HCT116 (cell line): Measurements from ENCODE around the gene EPHA4. TPM values are rescaled to one million over a fixed set of nuclear protein-coding genes. Genes with fewer than 3 reads are reported as not detected.

ENCODE experiments used
- ATAC-seq: fragments of 200-7000 bp; cut with Tn5 transposase; 2 replicates; pipeline ENCODE4 v1.9.1; 2020; ENCODE audit warnings: mild to moderate bottlenecking, moderate library complexity
- BruUV-seq: library from RNA; stranded (reverse); fragments of 400-500 nt; replicated peaks from 2 replicates; lab custom pipeline; 2021; lab: Mats Ljungman, UMichigan
- CTCF ChIA-PET: fragments of 300-600 bp; sonication (Branson Sonifier 250); formaldehyde crosslinking; loops from one replicate; lab custom pipeline; 2021; ENCODE audit warnings: antibody characterized with exemption; lab: Charles Lee
- POLR2A ChIA-PET: fragments of 300-600, 350-600 bp; sonication (Branson Sonifier 250); formaldehyde crosslinking; loops from one replicate; lab custom pipeline; 2021; ENCODE audit warnings: antibody characterized with exemption; lab: Charles Lee
- RAD21 ChIA-PET, 2 experiments: fragments of 300-600 bp; sonication (Branson Sonifier 250); formaldehyde crosslinking; loops; one replicate each; lab custom pipeline; 2023; ENCODE audit warnings: low total read pairs in 2 of 2; ENCODE audit not compliant: uncharacterized antibody in 2 of 2, unreplicated experiment in 2 of 2, low non-redundant PET in 1 of 2; lab: Charles Lee
- DNase-seq: peaks from one replicate; pipeline ENCODE4 v3.0.0-alpha.2; 2010; ENCODE audit warnings: low read depth, low spot score
- H2AFZ ChIP-seq: fragments of 200-600 bp; shearing (Covaris generic), sonication (generic); 2 replicates; pipeline ENCODE4 v1.6.1; 2017; ENCODE audit warnings: low read depth, mixed run types, mixed read lengths, antibody characterized with exemption, low read length; ENCODE audit not compliant: poor library complexity, severe bottlenecking
- H3K27ac ChIP-seq: 2 replicates; pipeline ENCODE4 v1.5.1; 2012; ENCODE audit warnings: low read depth, low read length
- H3K27me3 ChIP-seq: fragments of 200-600 bp; sonication (generic); 2 replicates; pipeline ENCODE4 v1.6.1; 2016; ENCODE audit warnings: mixed run types, low read length, mixed read lengths; ENCODE audit not compliant: insufficient read depth
- H3K36me3 ChIP-seq, 2 experiments: fragments of 200-500 bp in 1 of 2; fragments of 200-600 bp in 1 of 2; sonication (Bioruptor generic) in 1 of 2; sonication (generic) in 1 of 2; 2 replicates each; pipeline versions ENCODE4 v1.5.1 to v1.6.1; 2014 to 2016; ENCODE audit warnings: low read length in 2 of 2, inconsistent platforms in 1 of 2, mixed read lengths in 1 of 2, mixed run types in 1 of 2; ENCODE audit not compliant: insufficient read depth in 2 of 2, control insufficient read depth in 1 of 2
- H3K4me1 ChIP-seq, 2 experiments: fragments of 200-600 bp in 1 of 2; sonication (generic) in 1 of 2; 2 replicates each; pipeline versions ENCODE4 v1.5.1 to v1.6.1; 2012 to 2017; ENCODE audit warnings: low read length in 2 of 2, inconsistent platforms in 1 of 2, mild to moderate bottlenecking in 1 of 2, mixed read lengths in 1 of 2, mixed run types in 1 of 2, moderate library complexity in 1 of 2; ENCODE audit not compliant: insufficient read depth in 2 of 2, control insufficient read depth in 1 of 2
- H3K4me2 ChIP-seq: fragments of 200-600 bp; sonication (generic); 2 replicates; pipeline ENCODE4 v1.6.1; 2017; ENCODE audit warnings: mixed run types, low read length, mixed read lengths
- H3K4me3 ChIP-seq, 2 experiments: fragments of 200-600 bp in 1 of 2; sonication (generic) in 1 of 2; replicated peaks in 1 of 2; 2 replicates each; pipeline ENCODE4 v1.5.1; 2011 to 2016; ENCODE audit warnings: low read length in 2 of 2, control low read depth in 1 of 2, low read depth in 1 of 2, mild to moderate bottlenecking in 1 of 2, mixed read lengths in 1 of 2, mixed run types in 1 of 2
- H3K79me2 ChIP-seq: fragments of 200-600 bp; sonication (generic); 2 replicates; pipeline ENCODE4 v1.6.1; 2017; ENCODE audit warnings: mild to moderate bottlenecking, mixed run types, low read length, moderate library complexity, mixed read lengths; ENCODE audit not compliant: insufficient read depth
- H3K9ac ChIP-seq: fragments of 200-600 bp; sonication (generic); 2 replicates; pipeline ENCODE4 v1.6.1; 2016; ENCODE audit warnings: low read length, mixed read lengths
- H3K9me2 ChIP-seq: fragments of 200-600 bp; sonication (generic), shearing (Covaris generic); 2 replicates; pipeline ENCODE4 v1.6.1; 2017; ENCODE audit warnings: mixed run types, mild to moderate bottlenecking, moderate library complexity; ENCODE audit not compliant: insufficient read depth
- H3K9me3 ChIP-seq, 2 experiments: fragments of 200-500 bp in 1 of 2; fragments of 200-600 bp in 1 of 2; sonication (Bioruptor generic) in 1 of 2; sonication (generic) in 1 of 2; 2 replicates each; pipeline ENCODE4 v1.6.1; 2014 to 2017; ENCODE audit warnings: low read length in 2 of 2, mixed read lengths in 2 of 2, inconsistent platforms in 1 of 2, low read depth in 1 of 2, mild to moderate bottlenecking in 1 of 2, mixed run types in 1 of 2, moderate library complexity in 1 of 2; ENCODE audit not compliant: control insufficient read depth in 1 of 2, insufficient read depth in 1 of 2
- H4K20me1 ChIP-seq: fragments of 200-600 bp; sonication (generic), shearing (Covaris generic); 2 replicates; pipeline ENCODE4 v1.6.1; 2017; ENCODE audit warnings: mixed run types, mild to moderate bottlenecking, moderate library complexity; ENCODE audit not compliant: insufficient read depth
- CBX3 ChIP-seq: IDR thresholded peaks from 2 replicates; pipeline ENCODE4 v1.6.1; 2012; ENCODE audit warnings: low read depth
- EGR1 ChIP-seq: IDR thresholded peaks from 2 replicates; pipeline ENCODE4 v1.6.1; 2012; ENCODE audit warnings: low read depth
- ELF1 ChIP-seq: IDR thresholded peaks from 2 replicates; pipeline ENCODE4 v1.6.1; 2012; ENCODE audit warnings: low read depth, borderline replicate concordance
- EZH2phosphoT487 ChIP-seq: fragments of 200-600 bp; IDR thresholded peaks from 2 replicates; pipeline ENCODE4 v1.6.1; 2018; ENCODE audit warnings: antibody characterized with exemption, borderline replicate concordance
- FOSL1 ChIP-seq: IDR thresholded peaks from 2 replicates; pipeline ENCODE4 v1.6.1; 2012; ENCODE audit warnings: low read depth
- RAD21 ChIP-seq: IDR thresholded peaks from 2 replicates; pipeline ENCODE4 v1.6.1; 2012; ENCODE audit warnings: low read depth, mild to moderate bottlenecking
- SIN3A ChIP-seq: IDR thresholded peaks from 2 replicates; pipeline ENCODE4 v1.6.1; 2012; ENCODE audit warnings: low read depth
- SRF ChIP-seq: IDR thresholded peaks from 2 replicates; pipeline ENCODE4 v1.6.1; 2012; ENCODE audit warnings: low read depth
- TCF7L2 ChIP-seq: IDR thresholded peaks from 2 replicates; pipeline ENCODE4 v1.7.0; 2011; ENCODE audit warnings: borderline replicate concordance, inconsistent platforms; ENCODE audit not compliant: insufficient read depth, insufficient read length; ENCODE audit errors: extremely low read depth
- YY1 ChIP-seq: IDR thresholded peaks from 2 replicates; pipeline ENCODE4 v1.6.1; 2011; ENCODE audit warnings: low read length, low read depth, moderate library complexity, mild to moderate bottlenecking; ENCODE audit not compliant: insufficient replicate concordance; ENCODE audit errors: extremely low read depth
- ZFX ChIP-seq: fragments of 450-650 bp; IDR thresholded peaks from 2 replicates; pipeline ENCODE4 v1.6.1; 2017
- ZNF274 ChIP-seq: fragments of 200-500 bp; sonication (Bioruptor generic); IDR thresholded peaks from 2 replicates; pipeline ENCODE4 v1.6.1; 2014; ENCODE audit warnings: mild to moderate bottlenecking, low read depth, low read length, inconsistent platforms
- intact Hi-C: fragments of 100-400 bp; cut with micrococcal nuclease; formaldehyde crosslinking; loops from 2 replicates; pipeline ENCODE4 v1.10.0; 2022
- total RNA-seq: library from RNA; stranded (reverse); gene quantifications from one replicate; pipeline ENCODE4 v1.2.1, GENCODE V29; 2021; ENCODE audit not compliant: unreplicated experiment
- TF ChIP-seq, protein P1 (sequence below): IDR thresholded peaks from 2 replicates; pipeline ENCODE4 v1.6.1; 2012; ENCODE audit warnings: low read depth
- TF ChIP-seq, protein P2 (sequence below): IDR thresholded peaks from 2 replicates; pipeline ENCODE4 v1.6.1; 2012
- TF ChIP-seq, protein P3 (sequence below): IDR thresholded peaks from 2 replicates; pipeline ENCODE4 v1.6.1; 2011; ENCODE audit warnings: mild to moderate bottlenecking, low read length, moderate library complexity; ENCODE audit not compliant: insufficient replicate concordance; ENCODE audit errors: extremely low read depth
- TF ChIP-seq, protein P4 (sequence below): IDR thresholded peaks from 2 replicates; pipeline ENCODE4 v1.6.1; 2012

EPHA4 gene
- total RNA-seq, 1 experiment from 2014 or later: 3.5 TPM

DNA sequence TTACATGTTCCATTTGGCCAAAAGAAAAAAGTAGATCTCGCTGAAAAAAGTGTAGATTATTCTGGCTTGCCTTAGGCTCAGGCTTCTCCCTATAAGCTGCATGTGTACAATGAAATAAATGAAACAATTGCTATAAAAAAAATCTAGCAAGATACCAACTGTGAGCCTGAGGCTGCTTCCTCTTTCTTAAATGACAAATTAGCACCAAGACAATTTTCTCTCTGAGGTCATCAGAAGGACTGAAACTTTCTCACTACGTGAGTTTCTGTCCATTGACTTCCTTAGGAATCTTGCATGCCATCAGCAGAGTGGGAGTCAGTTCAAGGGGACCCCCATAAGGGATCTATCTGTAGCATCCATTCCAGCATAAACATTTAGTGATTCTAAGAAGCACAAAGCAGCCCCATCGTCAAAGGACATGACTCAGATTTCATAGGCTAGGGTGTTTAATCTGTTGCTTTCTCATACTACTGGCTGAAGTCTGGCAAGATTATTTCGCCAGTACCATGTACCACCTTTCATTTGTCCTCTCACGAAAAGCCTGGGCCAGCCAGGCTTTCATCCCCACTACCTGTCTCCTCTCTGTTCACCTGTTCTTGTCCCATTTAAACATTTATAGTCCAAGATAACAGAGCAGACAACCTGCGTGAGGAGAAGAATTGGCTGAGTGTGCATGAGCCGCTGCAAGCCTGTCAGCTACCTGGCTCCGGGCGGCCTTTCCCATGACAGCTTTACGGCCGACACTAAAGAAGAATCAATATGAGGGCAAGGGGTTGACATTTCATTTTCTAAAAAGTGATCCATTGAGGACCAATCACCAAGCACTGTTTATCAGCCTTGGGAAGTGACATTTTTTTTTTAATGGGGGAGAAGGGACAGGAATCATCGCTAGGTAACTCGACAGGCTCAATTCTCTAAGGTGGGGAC, 120.0 kb downstream of the EPHA4 start:
- Histone ChIP-seq H2AFZ (no peak overlapping the region), H3K9ac (no peak overlapping the region), H3K27ac (no peak overlapping the region), H3K4me3 (no peak overlapping the region), H3K9me2 (no peaks in the 10 kb centered on the region), H3K4me1 (no peaks in the 10 kb centered on the region; a peak in 1 of 4 replicates), H3K36me3 (no peaks in the 10 kb centered on the region), H3K27me3 (no peaks in the 10 kb centered on the region), H4K20me1 (no peaks in the 10 kb centered on the region), H3K4me2 (no peak overlapping the region), H3K9me3 (no peaks in the 10 kb centered on the region), H3K79me2 (no peaks in the 10 kb centered on the region)
- RAD21 ChIA-PET: no interaction called here
- no TSS peak for BruUV-seq
- ATAC-seq: no peak
- DNase-seq: no peak
- intact Hi-C loops: no loop called here
- TF ChIP-seq, protein P1, sequence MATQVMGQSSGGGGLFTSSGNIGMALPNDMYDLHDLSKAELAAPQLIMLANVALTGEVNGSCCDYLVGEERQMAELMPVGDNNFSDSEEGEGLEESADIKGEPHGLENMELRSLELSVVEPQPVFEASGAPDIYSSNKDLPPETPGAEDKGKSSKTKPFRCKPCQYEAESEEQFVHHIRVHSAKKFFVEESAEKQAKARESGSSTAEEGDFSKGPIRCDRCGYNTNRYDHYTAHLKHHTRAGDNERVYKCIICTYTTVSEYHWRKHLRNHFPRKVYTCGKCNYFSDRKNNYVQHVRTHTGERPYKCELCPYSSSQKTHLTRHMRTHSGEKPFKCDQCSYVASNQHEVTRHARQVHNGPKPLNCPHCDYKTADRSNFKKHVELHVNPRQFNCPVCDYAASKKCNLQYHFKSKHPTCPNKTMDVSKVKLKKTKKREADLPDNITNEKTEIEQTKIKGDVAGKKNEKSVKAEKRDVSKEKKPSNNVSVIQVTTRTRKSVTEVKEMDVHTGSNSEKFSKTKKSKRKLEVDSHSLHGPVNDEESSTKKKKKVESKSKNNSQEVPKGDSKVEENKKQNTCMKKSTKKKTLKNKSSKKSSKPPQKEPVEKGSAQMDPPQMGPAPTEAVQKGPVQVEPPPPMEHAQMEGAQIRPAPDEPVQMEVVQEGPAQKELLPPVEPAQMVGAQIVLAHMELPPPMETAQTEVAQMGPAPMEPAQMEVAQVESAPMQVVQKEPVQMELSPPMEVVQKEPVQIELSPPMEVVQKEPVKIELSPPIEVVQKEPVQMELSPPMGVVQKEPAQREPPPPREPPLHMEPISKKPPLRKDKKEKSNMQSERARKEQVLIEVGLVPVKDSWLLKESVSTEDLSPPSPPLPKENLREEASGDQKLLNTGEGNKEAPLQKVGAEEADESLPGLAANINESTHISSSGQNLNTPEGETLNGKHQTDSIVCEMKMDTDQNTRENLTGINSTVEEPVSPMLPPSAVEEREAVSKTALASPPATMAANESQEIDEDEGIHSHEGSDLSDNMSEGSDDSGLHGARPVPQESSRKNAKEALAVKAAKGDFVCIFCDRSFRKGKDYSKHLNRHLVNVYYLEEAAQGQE: no peak
- no peak for TF ChIP-seq RAD21
- TF ChIP-seq, protein P2, sequence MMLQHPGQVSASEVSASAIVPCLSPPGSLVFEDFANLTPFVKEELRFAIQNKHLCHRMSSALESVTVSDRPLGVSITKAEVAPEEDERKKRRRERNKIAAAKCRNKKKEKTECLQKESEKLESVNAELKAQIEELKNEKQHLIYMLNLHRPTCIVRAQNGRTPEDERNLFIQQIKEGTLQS: no peak
- TF ChIP-seq CBX3: no peak
- TF ChIP-seq SRF: no peak
- no peak for TF ChIP-seq EZH2phosphoT487
- no peak for TF ChIP-seq EGR1
- no peak for TF ChIP-seq ZFX
- no peak for TF ChIP-seq ZNF274
- no peak for TF ChIP-seq FOSL1
- TF ChIP-seq ELF1: no peak
- TF ChIP-seq, protein P3, sequence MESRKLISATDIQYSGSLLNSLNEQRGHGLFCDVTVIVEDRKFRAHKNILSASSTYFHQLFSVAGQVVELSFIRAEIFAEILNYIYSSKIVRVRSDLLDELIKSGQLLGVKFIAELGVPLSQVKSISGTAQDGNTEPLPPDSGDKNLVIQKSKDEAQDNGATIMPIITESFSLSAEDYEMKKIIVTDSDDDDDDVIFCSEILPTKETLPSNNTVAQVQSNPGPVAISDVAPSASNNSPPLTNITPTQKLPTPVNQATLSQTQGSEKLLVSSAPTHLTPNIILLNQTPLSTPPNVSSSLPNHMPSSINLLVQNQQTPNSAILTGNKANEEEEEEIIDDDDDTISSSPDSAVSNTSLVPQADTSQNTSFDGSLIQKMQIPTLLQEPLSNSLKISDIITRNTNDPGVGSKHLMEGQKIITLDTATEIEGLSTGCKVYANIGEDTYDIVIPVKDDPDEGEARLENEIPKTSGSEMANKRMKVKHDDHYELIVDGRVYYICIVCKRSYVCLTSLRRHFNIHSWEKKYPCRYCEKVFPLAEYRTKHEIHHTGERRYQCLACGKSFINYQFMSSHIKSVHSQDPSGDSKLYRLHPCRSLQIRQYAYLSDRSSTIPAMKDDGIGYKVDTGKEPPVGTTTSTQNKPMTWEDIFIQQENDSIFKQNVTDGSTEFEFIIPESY: no peak
- TF ChIP-seq TCF7L2: no peak
- no peak for TF ChIP-seq YY1
- TF ChIP-seq SIN3A: no peak
- TF ChIP-seq, protein P4, sequence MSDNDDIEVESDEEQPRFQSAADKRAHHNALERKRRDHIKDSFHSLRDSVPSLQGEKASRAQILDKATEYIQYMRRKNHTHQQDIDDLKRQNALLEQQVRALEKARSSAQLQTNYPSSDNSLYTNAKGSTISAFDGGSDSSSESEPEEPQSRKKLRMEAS: no peak
- CTCF ChIA-PET: no interaction called here
- POLR2A ChIA-PET: interaction anchor here (1.2 kb wide), 1 partner anchor 8 kb away, joined by 3 read pairs; no protein-coding TSS in a partner anchor
